Neutrophil (primary cell): ENCODE data around the gene DOLPP1.

ENCODE experiments used
- H3K27ac ChIP-seq: fragments of 200-600 bp; sonication (generic); 2 replicates; pipeline ENCODE4 v1.5.1; 2016; ENCODE audit warnings: mild to moderate bottlenecking, moderate library complexity
- H3K27me3 ChIP-seq: fragments of 200-600 bp; sonication (generic); 2 replicates; pipeline ENCODE4 v1.6.0; 2016; ENCODE audit warnings: mild to moderate bottlenecking
- H3K36me3 ChIP-seq: fragments of 200-600 bp; sonication (generic); 2 replicates; pipeline ENCODE4 v1.5.1; 2017
- H3K4me1 ChIP-seq, 2 experiments: fragments of 200-600 bp in 1 of 2; sonication (generic) in 1 of 2; 1 replicate in 1 of 2; 2 replicates in 1 of 2; pipeline versions ENCODE4 v1.5.1 to v1.6.1; 2013 to 2016; ENCODE audit warnings: low read depth in 1 of 2, low read length in 1 of 2, mild to moderate bottlenecking in 1 of 2, moderate library complexity in 1 of 2; ENCODE audit not compliant: control insufficient read depth in 1 of 2, insufficient read depth in 1 of 2
- H3K4me3 ChIP-seq, 2 experiments: fragments of 200-600 bp in 1 of 2; sonication (generic) in 1 of 2; 1 replicate in 1 of 2; 2 replicates in 1 of 2; pipeline ENCODE4 v1.5.1; 2013 to 2016; ENCODE audit warnings: low read depth in 1 of 2, low read length in 1 of 2, mild to moderate bottlenecking in 1 of 2, moderate library complexity in 1 of 2
- H3K9me3 ChIP-seq: fragments of 200-600 bp; sonication (generic); 2 replicates; pipeline ENCODE4 v1.5.1; 2016
- CTCF ChIP-seq: fragments of 200-600 bp; sonication (generic); IDR thresholded peaks from 2 replicates; pipeline ENCODE4 v1.5.1; 2016; ENCODE audit warnings: antibody characterized with exemption

DOLPP1 gene

GRCh38 chr9:129097671-129098306 lies 16.9 kb downstream of the DOLPP1 start:
- H3K27ac ChIP-seq, result no peak overlapping the region
- no peak overlapping the region for H3K4me3 ChIP-seq
- no peak for TF ChIP-seq CTCF
- H3K9me3 ChIP-seq, result no peaks in the 10 kb centered on the region
- H3K36me3 ChIP-seq, result peaks cover 22% of the 10 kb centered on the region
- no peaks in the 10 kb centered on the region for H3K27me3 ChIP-seq
- no peaks in the 10 kb centered on the region for H3K4me1 ChIP-seq

- Histone ChIP-seq H3K36me3 (peaks cover 22% of the 10 kb centered on the region), H3K4me3 (no peak overlapping the region), H3K9me3 (no peaks in the 10 kb centered on the region), H3K4me1 (no peaks in the 10 kb centered on the region), H3K27me3 (no peaks in the 10 kb centered on the region), H3K27ac (no peak overlapping the region)
- TF ChIP-seq CTCF, result no peak
Observed at GRCh38 chr9:129098328-129098727, 17.4 kb downstream of the DOLPP1 start.

GRCh38 chr9:129100383-129101169 lies 19.7 kb downstream of the DOLPP1 start:
- no peak overlapping the region for H3K27ac ChIP-seq
- no peaks in the 10 kb centered on the region for H3K27me3 ChIP-seq
- no peaks in the 10 kb centered on the region for H3K9me3 ChIP-seq

GRCh38 chr9:129101279-129101678 lies 20.4 kb downstream of the DOLPP1 start:
- Histone ChIP-seq H3K4me3 (no peak overlapping the region), H3K27me3 (no peaks in the 10 kb centered on the region), H3K4me1 (no peaks in the 10 kb centered on the region), H3K27ac (no peak overlapping the region), H3K9me3 (no peaks in the 10 kb centered on the region), H3K36me3 (peaks cover 9% of the 10 kb centered on the region)
- TF ChIP-seq CTCF, result no peak

More at GRCh38 chr9:129100383-129101169, 19.7 kb downstream of the DOLPP1 start:
- peaks cover 16% of the 10 kb centered on the region for H3K36me3 ChIP-seq
- H3K4me3 ChIP-seq, result no peak overlapping the region
- TF ChIP-seq CTCF, result no peak
- H3K4me1 ChIP-seq, result no peaks in the 10 kb centered on the region

- Histone ChIP-seq H3K4me3 (no peak overlapping the region), H3K4me1 (no peaks in the 10 kb centered on the region), H3K9me3 (no peaks in the 10 kb centered on the region), H3K36me3 (peaks cover 9% of the 10 kb centered on the region), H3K27me3 (no peaks in the 10 kb centered on the region), H3K27ac (no peak overlapping the region)
- no peak for TF ChIP-seq CTCF
Observed at GRCh38 chr9:129102095-129102525, 21.2 kb downstream of the DOLPP1 start.
